ENCODE data around the gene ATXN10.

Gene ATXN10

GRCh38 chr22:45843031-45843430 is 171.4 kb downstream of the ATXN10 start:
- WGBS: 90% methylated on average over 7 of the region's 7 CpGs
- Histone ChIP-seq H2BK12ac (ENCODE audit: low read length in 2 of 2) (no peak overlapping the region), H3K4me3 (ENCODE audit: insufficient read depth in 1 of 2, low read depth in 1 of 2, low read length in 2 of 2) (no peak overlapping the region), H2BK120ac (ENCODE audit: low read depth, low read length) (no peak overlapping the region), H3K14ac (ENCODE audit: low read length in 2 of 2) (no peak overlapping the region), H3K4me2 (ENCODE audit: low read length, poor library complexity, severe bottlenecking) (no peak overlapping the region), H3K27me3 (ENCODE audit: control insufficient read depth in 1 of 2, insufficient read depth in 1 of 2, low read length in 2 of 2) (no peaks in the 10 kb centered on the region), H2AFZ (ENCODE audit: low read depth, low read length) (no peak overlapping the region), H3K4me1 (ENCODE audit: control insufficient read depth, insufficient read depth, low read depth, low read length) (peaks cover 8% of the 10 kb centered on the region), H3K9ac (ENCODE audit: low read length) (no peak overlapping the region), H4K8ac (ENCODE audit: low read length) (no peak overlapping the region), H3K27ac (ENCODE audit: low read length, poor library complexity, severe bottlenecking) (no peak overlapping the region), H3K9me3 (ENCODE audit: control insufficient read depth, low read length) (no peaks in the 10 kb centered on the region), H3K4ac (ENCODE audit: low read depth in 1 of 2, low read length in 2 of 2) (no peak overlapping the region), H3K36me3 (ENCODE audit: control insufficient read depth in 1 of 2, insufficient read depth in 2 of 2, low read depth in 1 of 2, low read length in 2 of 2) (peaks cover 13 to 66% of the 10 kb centered on the region in 2 experiments), H4K91ac (ENCODE audit: low read length) (no peak overlapping the region), H2BK15ac (ENCODE audit: low read depth, poor library complexity, severe bottlenecking) (no peak overlapping the region), H2AK5ac (ENCODE audit: low read length, severe bottlenecking) (no peak overlapping the region), H3K23ac (ENCODE audit: low read length in 2 of 2) (no peak overlapping the region), H2BK5ac (ENCODE audit: low read depth, low read length, poor library complexity, severe bottlenecking) (no peak overlapping the region), H3K79me1 (replicated peaks; ENCODE audit: low read length, poor library complexity, severe bottlenecking) (peaks cover 17% of the 10 kb centered on the region), H3K18ac (ENCODE audit: low read depth in 1 of 2, low read length in 2 of 2) (no peak overlapping the region)
- DNase-seq: no peak

- WGBS: 100% methylated on average over 1 of the region's 2 CpGs
- H4K8ac ChIP-seq (ENCODE audit: low read length): no peak overlapping the region
- peaks cover 8% of the 10 kb centered on the region for H3K4me1 ChIP-seq (ENCODE audit: control insufficient read depth, insufficient read depth, low read depth, low read length)
- H3K27ac ChIP-seq (ENCODE audit: low read length, poor library complexity, severe bottlenecking): no peak overlapping the region
- no peaks in the 10 kb centered on the region for H3K27me3 ChIP-seq (ENCODE audit: control insufficient read depth in 1 of 2, insufficient read depth in 1 of 2, low read length in 2 of 2)
- peak overlapping the region; percentile 42 for H2AK5ac ChIP-seq (ENCODE audit: low read length, severe bottlenecking)
- H2BK15ac ChIP-seq (ENCODE audit: low read depth, poor library complexity, severe bottlenecking): no peak overlapping the region
- no peaks in the 10 kb centered on the region for H3K9me3 ChIP-seq (ENCODE audit: control insufficient read depth, low read length)
- no peak overlapping the region for H3K18ac ChIP-seq (ENCODE audit: low read depth in 1 of 2, low read length in 2 of 2)
- H2AFZ ChIP-seq (ENCODE audit: low read depth, low read length): no peak overlapping the region
- H2BK12ac ChIP-seq (ENCODE audit: low read length in 2 of 2): no peak overlapping the region
- DNase-seq: no peak
- H2BK120ac ChIP-seq (ENCODE audit: low read depth, low read length): no peak overlapping the region
- no peak overlapping the region for H2BK5ac ChIP-seq (ENCODE audit: low read depth, low read length, poor library complexity, severe bottlenecking)
- no peak overlapping the region for H3K14ac ChIP-seq (ENCODE audit: low read length in 2 of 2)
- no peak overlapping the region for H3K4ac ChIP-seq (ENCODE audit: low read depth in 1 of 2, low read length in 2 of 2)
- no peak overlapping the region for H3K4me2 ChIP-seq (ENCODE audit: low read length, poor library complexity, severe bottlenecking)
- no peak overlapping the region for H4K91ac ChIP-seq (ENCODE audit: low read length)
- H3K79me1 ChIP-seq (replicated peaks; ENCODE audit: low read length, poor library complexity, severe bottlenecking): peaks cover 23% of the 10 kb centered on the region
- peaks cover 19 to 75% of the 10 kb centered on the region in 2 experiments for H3K36me3 ChIP-seq (ENCODE audit: control insufficient read depth in 1 of 2, insufficient read depth in 2 of 2, low read depth in 1 of 2, low read length in 2 of 2)
- no peak overlapping the region for H3K9ac ChIP-seq (ENCODE audit: low read length)
- H3K4me3 ChIP-seq (ENCODE audit: insufficient read depth in 1 of 2, low read depth in 1 of 2, low read length in 2 of 2): no peak overlapping the region
- H3K23ac ChIP-seq (ENCODE audit: low read length in 2 of 2): no peak overlapping the region
Measured at GRCh38 chr22:45843986-45844385, 172.4 kb downstream of the ATXN10 start.

DNA sequence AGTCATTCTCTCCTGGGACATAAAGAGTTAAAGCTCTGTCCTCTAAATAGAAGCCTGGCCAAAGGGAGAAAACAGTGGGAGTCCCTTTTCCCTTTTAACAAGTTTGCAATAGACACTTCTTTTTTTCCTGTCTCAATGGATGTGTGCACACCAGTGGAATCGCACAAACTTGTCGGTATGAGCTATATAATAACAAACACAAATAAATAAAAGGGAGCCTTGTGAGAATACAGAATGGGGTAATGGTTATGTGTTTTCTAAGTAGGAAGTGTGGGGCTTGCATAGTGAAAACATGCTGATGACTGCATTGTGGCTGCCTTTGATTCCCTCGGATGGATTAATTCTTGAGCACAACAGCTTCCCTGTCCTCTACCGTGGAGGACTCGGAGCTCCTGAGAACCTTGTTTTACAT is 173.4 kb downstream of the ATXN10 start:
- WGBS: 28% methylated on average over 3 of the region's 5 CpGs
- H3K18ac ChIP-seq (ENCODE audit: low read depth in 1 of 2, low read length in 2 of 2): no peak overlapping the region
- H2AFZ ChIP-seq (ENCODE audit: low read depth, low read length): no peak overlapping the region
- no peak overlapping the region for H4K91ac ChIP-seq (ENCODE audit: low read length)
- H3K9me3 ChIP-seq (ENCODE audit: control insufficient read depth, low read length): no peaks in the 10 kb centered on the region
- peaks cover 14 to 76% of the 10 kb centered on the region in 2 experiments for H3K36me3 ChIP-seq (ENCODE audit: control insufficient read depth in 1 of 2, insufficient read depth in 2 of 2, low read depth in 1 of 2, low read length in 2 of 2)
- H2BK12ac ChIP-seq (ENCODE audit: low read length in 2 of 2): no peak overlapping the region
- peaks cover 8% of the 10 kb centered on the region for H3K4me1 ChIP-seq (ENCODE audit: control insufficient read depth, insufficient read depth, low read depth, low read length)
- H3K9ac ChIP-seq (ENCODE audit: low read length): no peak overlapping the region
- no peak overlapping the region for H3K4me3 ChIP-seq (ENCODE audit: insufficient read depth in 1 of 2, low read depth in 1 of 2, low read length in 2 of 2)
- no peak overlapping the region for H2BK120ac ChIP-seq (ENCODE audit: low read depth, low read length)
- no peak overlapping the region for H3K27ac ChIP-seq (ENCODE audit: low read length, poor library complexity, severe bottlenecking)
- H3K14ac ChIP-seq (ENCODE audit: low read length in 2 of 2): no peak overlapping the region
- no peak overlapping the region for H3K4ac ChIP-seq (ENCODE audit: low read depth in 1 of 2, low read length in 2 of 2)
- no peak overlapping the region for H2BK15ac ChIP-seq (ENCODE audit: low read depth, poor library complexity, severe bottlenecking)
- H3K79me1 ChIP-seq (replicated peaks; ENCODE audit: low read length, poor library complexity, severe bottlenecking): peaks cover 18% of the 10 kb centered on the region
- no peak overlapping the region for H3K23ac ChIP-seq (ENCODE audit: low read length in 2 of 2)
- H2BK5ac ChIP-seq (ENCODE audit: low read depth, low read length, poor library complexity, severe bottlenecking): no peak overlapping the region
- no peaks in the 10 kb centered on the region for H3K27me3 ChIP-seq (ENCODE audit: control insufficient read depth in 1 of 2, insufficient read depth in 1 of 2, low read length in 2 of 2)
- no peak overlapping the region for H2AK5ac ChIP-seq (ENCODE audit: low read length, severe bottlenecking)
- DNase-seq: no peak
- no peak overlapping the region for H4K8ac ChIP-seq (ENCODE audit: low read length)
- no peak overlapping the region for H3K4me2 ChIP-seq (ENCODE audit: low read length, poor library complexity, severe bottlenecking)

DNA sequence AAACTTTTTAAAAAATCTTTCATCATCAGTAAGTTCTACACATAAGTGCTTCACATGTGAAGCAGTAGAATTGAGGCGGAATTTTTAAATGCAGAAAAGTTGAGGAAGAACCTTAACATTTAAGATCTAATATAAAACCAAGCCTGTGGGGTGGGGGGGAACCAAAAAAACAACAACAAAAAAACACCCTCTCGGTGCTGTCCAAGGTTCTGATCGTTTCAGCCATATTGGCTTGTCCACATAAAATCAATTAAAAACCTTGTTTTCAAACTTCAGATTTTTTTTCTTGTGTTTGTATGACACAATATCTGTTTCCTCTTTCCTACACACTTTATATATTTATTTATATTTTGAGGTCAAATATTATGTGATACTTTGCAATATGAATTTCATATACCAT is 175.3 kb downstream of the ATXN10 start:
- H3K27ac ChIP-seq (ENCODE audit: low read length, poor library complexity, severe bottlenecking): no peak overlapping the region
- H2AFZ ChIP-seq (ENCODE audit: low read depth, low read length): no peak overlapping the region
- H2AK5ac ChIP-seq (ENCODE audit: low read length, severe bottlenecking): no peak overlapping the region
- 88% methylated on average over 2 of the region's 3 CpGs for WGBS
- no peak overlapping the region for H3K4me3 ChIP-seq (ENCODE audit: insufficient read depth in 1 of 2, low read depth in 1 of 2, low read length in 2 of 2)
- no peak overlapping the region for H2BK120ac ChIP-seq (ENCODE audit: low read depth, low read length)
- H2BK5ac ChIP-seq (ENCODE audit: low read depth, low read length, poor library complexity, severe bottlenecking): no peak overlapping the region
- H3K4me2 ChIP-seq (ENCODE audit: low read length, poor library complexity, severe bottlenecking): no peak overlapping the region
- H3K27me3 ChIP-seq (ENCODE audit: control insufficient read depth in 1 of 2, insufficient read depth in 1 of 2, low read length in 2 of 2): no peaks in the 10 kb centered on the region
- H3K36me3 ChIP-seq (ENCODE audit: control insufficient read depth in 1 of 2, insufficient read depth in 2 of 2, low read depth in 1 of 2, low read length in 2 of 2): peaks cover 17 to 87% of the 10 kb centered on the region in 2 experiments
- no peak overlapping the region for H2BK15ac ChIP-seq (ENCODE audit: low read depth, poor library complexity, severe bottlenecking)
- H3K79me1 ChIP-seq (replicated peaks; ENCODE audit: low read length, poor library complexity, severe bottlenecking): peaks cover 20% of the 10 kb centered on the region
- H3K4ac ChIP-seq (ENCODE audit: low read depth in 1 of 2, low read length in 2 of 2): no peak overlapping the region
- no peak overlapping the region for H3K18ac ChIP-seq (ENCODE audit: low read depth in 1 of 2, low read length in 2 of 2)
- no peak overlapping the region for H2BK12ac ChIP-seq (ENCODE audit: low read length in 2 of 2)
- no peak overlapping the region for H4K91ac ChIP-seq (ENCODE audit: low read length)
- peaks cover 11% of the 10 kb centered on the region for H3K9me3 ChIP-seq (ENCODE audit: control insufficient read depth, low read length)
- no peak overlapping the region for H3K14ac ChIP-seq (ENCODE audit: low read length in 2 of 2)
- DNase-seq: peak; percentile 15
- H4K8ac ChIP-seq (ENCODE audit: low read length): no peak overlapping the region
- H3K9ac ChIP-seq (ENCODE audit: low read length): no peak overlapping the region
- peaks cover 6% of the 10 kb centered on the region for H3K4me1 ChIP-seq (ENCODE audit: control insufficient read depth, insufficient read depth, low read depth, low read length)
- H3K23ac ChIP-seq (ENCODE audit: low read length in 2 of 2): no peak overlapping the region
